Keratinocyte (primary cell): ENCODE data around the gene USB1. TPM values are rescaled to one million over a fixed set of nuclear protein-coding genes. Genes with fewer than 3 reads are reported as not detected.

ENCODE experiments used
- DNase-seq: peaks from one replicate; pipeline ENCODE4 v3.0.0-alpha.2; 2011; ENCODE audit warnings: low read depth, missing footprints, low spot score
- FAIRE-seq: peaks from 2 replicates; lab custom pipeline; 2011; peaks lifted over from hg19 to GRCh38; lab: Jason Lieb, UNC
- H2AFZ ChIP-seq: 2 replicates; pipeline ENCODE4 v1.6.0; 2012; ENCODE audit warnings: low read length, control low read depth, inconsistent platforms; ENCODE audit not compliant: control insufficient read depth
- H3K27ac ChIP-seq: 2 replicates; pipeline ENCODE4 v1.5.1; 2011; ENCODE audit warnings: low read length; ENCODE audit not compliant: control insufficient read depth, insufficient read depth
- H3K27me3 ChIP-seq: 3 replicates; pipeline ENCODE4 v1.6.0; 2011; ENCODE audit warnings: low read length; ENCODE audit not compliant: control insufficient read depth, insufficient read depth; ENCODE audit errors: extremely low read depth
- H3K36me3 ChIP-seq, 2 experiments: 2 replicates in 1 of 2; 3 replicates in 1 of 2; pipeline ENCODE4 v1.5.1; 2011; ENCODE audit warnings: low read length in 2 of 2, mild to moderate bottlenecking in 1 of 2; ENCODE audit not compliant: control insufficient read depth in 2 of 2, insufficient read depth in 2 of 2; ENCODE audit errors: extremely low read depth in 1 of 2
- H3K4me1 ChIP-seq: 3 replicates; pipeline ENCODE4 v1.5.1; 2011; ENCODE audit warnings: low read length; ENCODE audit not compliant: control insufficient read depth, insufficient read depth; ENCODE audit errors: extremely low read depth
- H3K4me2 ChIP-seq: 3 replicates; pipeline ENCODE4 v1.6.0; 2011; ENCODE audit warnings: low read depth, low read length; ENCODE audit not compliant: control insufficient read depth, insufficient read depth; ENCODE audit errors: extremely low read depth
- H3K4me3 ChIP-seq, 3 experiments: fragments of 200-600 bp in 1 of 3; sonication (generic) in 1 of 3; 2 replicates in 2 of 3; 3 replicates in 1 of 3; pipeline ENCODE4 v1.5.1; 2011 to 2016; ENCODE audit warnings: low read length in 3 of 3, mild to moderate bottlenecking in 3 of 3, control low read depth in 2 of 3, inconsistent platforms in 1 of 3, low read depth in 1 of 3, mixed read lengths in 1 of 3, mixed run types in 1 of 3, moderate library complexity in 1 of 3; ENCODE audit not compliant: control insufficient read depth in 2 of 3, insufficient read depth in 2 of 3; ENCODE audit errors: extremely low read depth in 1 of 3
- H3K79me2 ChIP-seq: 2 replicates; pipeline ENCODE4 v1.6.0; 2012; ENCODE audit warnings: low read length; ENCODE audit not compliant: control insufficient read depth, insufficient read depth
- H3K9ac ChIP-seq: 3 replicates; pipeline ENCODE4 v1.6.0; 2011; ENCODE audit warnings: low read length; ENCODE audit not compliant: control insufficient read depth, insufficient read depth; ENCODE audit errors: extremely low read depth
- H3K9me1 ChIP-seq: 3 replicates; pipeline ENCODE4 v1.6.0; 2011; ENCODE audit warnings: low read length; ENCODE audit not compliant: control insufficient read depth, insufficient read depth; ENCODE audit errors: extremely low read depth
- H3K9me3 ChIP-seq: 2 replicates; pipeline ENCODE4 v1.5.1; 2012; ENCODE audit warnings: low read depth, low read length; ENCODE audit not compliant: control insufficient read depth
- H4K20me1 ChIP-seq: 3 replicates; pipeline ENCODE4 v1.6.0; 2011; ENCODE audit warnings: low read length; ENCODE audit not compliant: control insufficient read depth, insufficient read depth; ENCODE audit errors: extremely low read depth
- EZH2 ChIP-seq: IDR thresholded peaks from one replicate; pipeline ENCODE4 v1.6.1; 2012; ENCODE audit warnings: inconsistent platforms, mild to moderate bottlenecking, low read length, moderate library complexity
- dilution Hi-C: fragments of 300-500 bp; cut with MboI; formaldehyde crosslinking; loops from one replicate; pipeline ENCODE4 v1.7.0; 2020; ENCODE audit warnings: low sequenced_read_pairs; ENCODE audit not compliant: extremely low pct_ligation_motif_present
- polyA plus RNA-seq, 5 experiments: library from polyadenylated mRNA; depleted of rRNA in 3 of 5; stranded (reverse) in 3 of 5; stranded (forward) in 1 of 5; unstranded in 1 of 5; fragments of >200 nt; gene quantifications; 1 replicate in 1 of 5; 2 replicates in 3 of 5; 3 replicates in 1 of 5; pipeline versions ENCODE4 v1.2.1 to v1.2.3, GENCODE V29; 2011 to 2012; ENCODE audit warnings: missing spikeins in 2 of 5, low read depth in 1 of 5, low replicate concordance in 1 of 5
- TF ChIP-seq, protein P1 (sequence below), 3 experiments: IDR thresholded peaks in 1 of 3; conservative IDR thresholded peaks in 1 of 3; optimal IDR thresholded peaks in 1 of 3; 2 replicates in 2 of 3; 3 replicates in 1 of 3; pipeline versions ENCODE3 to v1.5.1; 2011; ENCODE audit warnings: low read length in 3 of 3, mild to moderate bottlenecking in 3 of 3, moderate library complexity in 2 of 3, control low read depth in 1 of 3, inconsistent platforms in 1 of 3; ENCODE audit not compliant: insufficient read depth in 2 of 3; ENCODE audit errors: extremely low read depth in 1 of 3

The USB1 gene
- polyA plus RNA-seq, 1 donor (not counting 4 experiments of a cell fraction or from before 2014, with no cell fraction given), result 63.5 TPM

DNA sequence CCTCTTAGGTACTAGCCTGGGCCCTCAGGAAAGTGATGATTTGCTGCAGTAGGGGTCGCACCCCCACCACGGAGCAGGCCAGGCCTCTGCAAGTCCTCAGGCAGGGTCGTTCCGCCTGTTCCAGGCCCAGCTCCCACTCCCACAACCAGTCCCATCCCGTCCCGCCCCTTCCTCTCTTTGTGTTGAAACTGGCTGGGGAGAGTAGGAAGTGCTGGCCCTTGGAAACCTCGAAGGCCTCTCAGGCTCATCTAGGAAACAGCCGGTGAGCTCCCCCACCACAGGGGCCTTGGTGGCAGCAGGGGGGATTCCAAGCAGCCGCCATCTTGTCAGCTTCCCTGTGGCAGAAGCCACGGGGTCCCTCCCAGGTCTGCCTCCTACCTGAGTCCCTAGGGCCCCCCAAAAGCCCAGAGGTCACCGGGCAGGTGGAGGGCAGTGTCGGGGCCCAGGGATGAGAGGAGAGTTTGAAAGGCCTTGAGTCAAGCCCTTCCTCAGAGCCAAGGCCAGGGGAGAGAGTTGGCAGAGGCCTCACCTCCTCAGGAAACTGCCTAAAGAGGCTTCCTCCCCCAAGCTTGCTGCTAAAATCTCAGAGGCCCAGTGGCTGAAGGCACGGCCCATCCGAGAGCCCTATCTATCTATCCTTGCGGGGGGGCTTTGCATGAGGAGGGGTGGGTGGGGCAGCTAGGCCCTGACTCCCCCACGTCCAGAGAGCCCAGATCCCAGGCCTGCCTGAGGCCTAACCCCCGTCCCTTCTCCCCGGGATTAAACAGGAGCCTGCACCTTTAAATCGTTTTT is 46.5 kb downstream of the USB1 start:
- Histone ChIP-seq H3K27me3 (no peaks in the 10 kb centered on the region), H3K9me1 (no peaks in the 10 kb centered on the region), H3K9ac (no peak overlapping the region), H3K36me3 (peaks cover 0 to 1% of the 10 kb centered on the region in 2 experiments), H3K4me1 (no peaks in the 10 kb centered on the region), H3K4me3 (no peak overlapping the region), H3K9me3 (no peaks in the 10 kb centered on the region), H3K27ac (no peak overlapping the region), H4K20me1 (no peaks in the 10 kb centered on the region), H3K79me2 (no peaks in the 10 kb centered on the region), H3K4me2 (no peak overlapping the region), H2AFZ (no peak overlapping the region)
- no peak for TF ChIP-seq EZH2
- TF ChIP-seq, protein P1, sequence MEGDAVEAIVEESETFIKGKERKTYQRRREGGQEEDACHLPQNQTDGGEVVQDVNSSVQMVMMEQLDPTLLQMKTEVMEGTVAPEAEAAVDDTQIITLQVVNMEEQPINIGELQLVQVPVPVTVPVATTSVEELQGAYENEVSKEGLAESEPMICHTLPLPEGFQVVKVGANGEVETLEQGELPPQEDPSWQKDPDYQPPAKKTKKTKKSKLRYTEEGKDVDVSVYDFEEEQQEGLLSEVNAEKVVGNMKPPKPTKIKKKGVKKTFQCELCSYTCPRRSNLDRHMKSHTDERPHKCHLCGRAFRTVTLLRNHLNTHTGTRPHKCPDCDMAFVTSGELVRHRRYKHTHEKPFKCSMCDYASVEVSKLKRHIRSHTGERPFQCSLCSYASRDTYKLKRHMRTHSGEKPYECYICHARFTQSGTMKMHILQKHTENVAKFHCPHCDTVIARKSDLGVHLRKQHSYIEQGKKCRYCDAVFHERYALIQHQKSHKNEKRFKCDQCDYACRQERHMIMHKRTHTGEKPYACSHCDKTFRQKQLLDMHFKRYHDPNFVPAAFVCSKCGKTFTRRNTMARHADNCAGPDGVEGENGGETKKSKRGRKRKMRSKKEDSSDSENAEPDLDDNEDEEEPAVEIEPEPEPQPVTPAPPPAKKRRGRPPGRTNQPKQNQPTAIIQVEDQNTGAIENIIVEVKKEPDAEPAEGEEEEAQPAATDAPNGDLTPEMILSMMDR (optimal IDR thresholded peaks at IDR 0.05 in 1 of 3, IDR thresholded peaks at IDR 0.05 in 1 of 3, conservative IDR thresholded peaks at IDR 0.05 in 1 of 3; ENCODE audit: extremely low read depth in 1 of 3, insufficient read depth in 2 of 3, low read length in 3 of 3), result no peak
- no peak for FAIRE-seq
- no peak for DNase-seq
- dilution Hi-C loops, result no loop called here

DNA sequence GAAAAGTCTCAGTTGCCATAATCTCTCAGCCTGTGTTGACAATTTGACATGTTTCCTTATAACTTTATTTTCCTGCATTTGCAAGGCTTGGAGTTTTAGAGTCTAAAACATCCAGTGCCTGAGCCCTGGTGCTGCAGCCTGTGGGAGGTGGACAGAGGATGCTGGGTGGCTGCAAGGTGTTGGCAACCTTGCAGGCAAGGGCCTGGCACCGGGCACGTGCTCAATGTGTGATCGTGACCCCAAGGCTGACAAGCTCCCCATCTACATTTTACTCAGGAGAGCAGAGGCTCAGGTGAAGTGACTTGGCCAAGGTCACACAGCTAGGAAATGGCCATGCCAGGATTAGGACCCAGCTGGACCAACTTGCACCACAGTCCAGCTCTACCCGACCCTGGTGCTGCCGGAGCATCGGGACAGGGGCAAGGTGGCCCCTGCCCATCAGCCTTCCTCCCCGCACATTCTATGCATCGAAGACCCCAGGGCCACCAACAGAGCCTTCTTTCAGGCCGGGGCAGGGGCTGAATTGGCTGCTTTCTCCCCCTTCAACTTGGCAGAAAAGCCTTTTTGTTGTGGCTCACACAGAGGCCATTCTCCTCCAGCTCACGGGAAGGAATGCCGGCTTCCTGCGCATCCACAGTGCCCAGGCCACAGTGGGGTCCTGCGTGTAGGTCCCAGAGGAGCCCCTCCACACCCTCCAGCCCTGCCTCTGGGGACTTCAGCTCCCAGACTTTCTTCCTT is 47.5 kb downstream of the USB1 start:
- Histone ChIP-seq H3K9ac (no peak overlapping the region), H3K27me3 (no peaks in the 10 kb centered on the region), H3K36me3 (peaks cover 0 to 1% of the 10 kb centered on the region in 2 experiments), H3K4me2 (no peak overlapping the region), H3K79me2 (no peaks in the 10 kb centered on the region), H3K27ac (no peak overlapping the region), H2AFZ (no peak overlapping the region), H3K9me3 (no peaks in the 10 kb centered on the region), H3K4me1 (no peaks in the 10 kb centered on the region), H4K20me1 (no peaks in the 10 kb centered on the region), H3K4me3 (no peak overlapping the region), H3K9me1 (no peaks in the 10 kb centered on the region)
- no peak for DNase-seq
- dilution Hi-C loops, result no loop called here
- no peak for FAIRE-seq
- TF ChIP-seq, protein P1 (optimal IDR thresholded peaks at IDR 0.05 in 1 of 3, IDR thresholded peaks at IDR 0.05 in 1 of 3, conservative IDR thresholded peaks at IDR 0.05 in 1 of 3; ENCODE audit: extremely low read depth in 1 of 3, insufficient read depth in 2 of 3, low read length in 3 of 3), result no peak
- no peak for TF ChIP-seq EZH2
